ENCODE measurements around the gene RAB14.

The RAB14 gene

GRCh38 chr9:121210536-121210935 lies 8.9 kb upstream of the RAB14 start:
- Histone ChIP-seq H3K36me3 (no peaks in the 10 kb centered on the region), H3K9me3 (ENCODE audit: severe bottlenecking) (peaks cover 2% of the 10 kb centered on the region), H3K27me3 (ENCODE audit: insufficient read depth, low read depth, severe bottlenecking) (no peaks in the 10 kb centered on the region), H3K4me3 (ENCODE audit: low read depth, low read length) (no peak overlapping the region), H3K27ac (no peak overlapping the region)
- no peak for TF ChIP-seq CTCF (IDR thresholded peaks at IDR 0.05; ENCODE audit: low read depth, low read length)
- no peak for DNase-seq

- Histone ChIP-seq H3K9me3 (ENCODE audit: severe bottlenecking) (peaks cover 2% of the 10 kb centered on the region), H3K36me3 (no peaks in the 10 kb centered on the region), H3K4me3 (ENCODE audit: low read depth, low read length) (no peak overlapping the region), H3K27me3 (ENCODE audit: insufficient read depth, low read depth, severe bottlenecking) (no peaks in the 10 kb centered on the region), H3K27ac (no peak overlapping the region)
- no peak for DNase-seq
- no peak for TF ChIP-seq CTCF (IDR thresholded peaks at IDR 0.05; ENCODE audit: low read depth, low read length)
Measured at GRCh38 chr9:121207371-121207940, 5.8 kb upstream of the RAB14 start.

GRCh38 chr9:121206516-121207370 lies 5.1 kb upstream of the RAB14 start:
- H3K4me3 ChIP-seq (ENCODE audit: low read depth, low read length), result no peak overlapping the region
- H3K27me3 ChIP-seq (ENCODE audit: insufficient read depth, low read depth, severe bottlenecking), result no peaks in the 10 kb centered on the region
- no peaks in the 10 kb centered on the region for H3K36me3 ChIP-seq
- peaks cover 2% of the 10 kb centered on the region for H3K9me3 ChIP-seq (ENCODE audit: severe bottlenecking)
- no peak for TF ChIP-seq CTCF (IDR thresholded peaks at IDR 0.05; ENCODE audit: low read depth, low read length)
- DNase-seq, result no peak
- no peak overlapping the region for H3K27ac ChIP-seq

- Histone ChIP-seq H3K4me3 (ENCODE audit: low read depth, low read length) (no peak overlapping the region), H3K27ac (no peak overlapping the region), H3K9me3 (ENCODE audit: severe bottlenecking) (peaks cover 2% of the 10 kb centered on the region), H3K27me3 (ENCODE audit: insufficient read depth, low read depth, severe bottlenecking) (no peaks in the 10 kb centered on the region), H3K36me3 (peaks cover 6% of the 10 kb centered on the region; the same call in 1 of the 2 replicates)
- no peak for TF ChIP-seq CTCF (IDR thresholded peaks at IDR 0.05; ENCODE audit: low read depth, low read length)
- no peak for DNase-seq
Measured at GRCh38 chr9:121204611-121205010, 2.9 kb upstream of the RAB14 start.

- H3K27me3 ChIP-seq (ENCODE audit: insufficient read depth, low read depth, severe bottlenecking), result no peaks in the 10 kb centered on the region
- H3K9me3 ChIP-seq (ENCODE audit: severe bottlenecking), result peaks cover 2% of the 10 kb centered on the region
- peaks cover 9% of the 10 kb centered on the region; the same call in 1 of the 2 replicates for H3K36me3 ChIP-seq
- H3K27ac ChIP-seq, result no peak overlapping the region
- no peak for TF ChIP-seq CTCF (IDR thresholded peaks at IDR 0.05; ENCODE audit: low read depth, low read length)
- DNase-seq, result no peak
- H3K4me3 ChIP-seq (ENCODE audit: low read depth, low read length), result no peak overlapping the region
Measured at GRCh38 chr9:121204121-121204520, 2.5 kb upstream of the RAB14 start.
